Neutrophil (primary cell): ENCODE measurements around the gene SLC10A3.

Experiments
- H3K27ac ChIP-seq: fragments of 200-600 bp; sonication (generic); 2 replicates; pipeline ENCODE4 v1.5.1; 2016; ENCODE audit warnings: mild to moderate bottlenecking, moderate library complexity
- H3K27me3 ChIP-seq: fragments of 200-600 bp; sonication (generic); 2 replicates; pipeline ENCODE4 v1.6.0; 2016; ENCODE audit warnings: mild to moderate bottlenecking
- H3K36me3 ChIP-seq: fragments of 200-600 bp; sonication (generic); 2 replicates; pipeline ENCODE4 v1.5.1; 2017
- H3K4me1 ChIP-seq, 2 experiments: fragments of 200-600 bp in 1 of 2; sonication (generic) in 1 of 2; 1 replicate in 1 of 2; 2 replicates in 1 of 2; pipeline versions ENCODE4 v1.5.1 to v1.6.1; 2013 to 2016; ENCODE audit warnings: low read depth in 1 of 2, low read length in 1 of 2, mild to moderate bottlenecking in 1 of 2, moderate library complexity in 1 of 2; ENCODE audit not compliant: control insufficient read depth in 1 of 2, insufficient read depth in 1 of 2
- H3K4me3 ChIP-seq, 2 experiments: fragments of 200-600 bp in 1 of 2; sonication (generic) in 1 of 2; 1 replicate in 1 of 2; 2 replicates in 1 of 2; pipeline ENCODE4 v1.5.1; 2013 to 2016; ENCODE audit warnings: low read depth in 1 of 2, low read length in 1 of 2, mild to moderate bottlenecking in 1 of 2, moderate library complexity in 1 of 2
- H3K9me3 ChIP-seq: fragments of 200-600 bp; sonication (generic); 2 replicates; pipeline ENCODE4 v1.5.1; 2016
- CTCF ChIP-seq: fragments of 200-600 bp; sonication (generic); IDR thresholded peaks from 2 replicates; pipeline ENCODE4 v1.5.1; 2016; ENCODE audit warnings: antibody characterized with exemption

The SLC10A3 gene

GRCh38 chrX:154519389-154519788 is 29.0 kb upstream of the SLC10A3 start:
- no peaks in the 10 kb centered on the region for H3K36me3 ChIP-seq
- TF ChIP-seq CTCF, result no peak
- H3K4me1 ChIP-seq, result peaks cover 13 to 14% of the 10 kb centered on the region in 2 experiments
- no peaks in the 10 kb centered on the region for H3K27me3 ChIP-seq
- H3K27ac ChIP-seq, result no peak overlapping the region
- H3K4me3 ChIP-seq, result no peak overlapping the region
- no peaks in the 10 kb centered on the region for H3K9me3 ChIP-seq

DNA sequence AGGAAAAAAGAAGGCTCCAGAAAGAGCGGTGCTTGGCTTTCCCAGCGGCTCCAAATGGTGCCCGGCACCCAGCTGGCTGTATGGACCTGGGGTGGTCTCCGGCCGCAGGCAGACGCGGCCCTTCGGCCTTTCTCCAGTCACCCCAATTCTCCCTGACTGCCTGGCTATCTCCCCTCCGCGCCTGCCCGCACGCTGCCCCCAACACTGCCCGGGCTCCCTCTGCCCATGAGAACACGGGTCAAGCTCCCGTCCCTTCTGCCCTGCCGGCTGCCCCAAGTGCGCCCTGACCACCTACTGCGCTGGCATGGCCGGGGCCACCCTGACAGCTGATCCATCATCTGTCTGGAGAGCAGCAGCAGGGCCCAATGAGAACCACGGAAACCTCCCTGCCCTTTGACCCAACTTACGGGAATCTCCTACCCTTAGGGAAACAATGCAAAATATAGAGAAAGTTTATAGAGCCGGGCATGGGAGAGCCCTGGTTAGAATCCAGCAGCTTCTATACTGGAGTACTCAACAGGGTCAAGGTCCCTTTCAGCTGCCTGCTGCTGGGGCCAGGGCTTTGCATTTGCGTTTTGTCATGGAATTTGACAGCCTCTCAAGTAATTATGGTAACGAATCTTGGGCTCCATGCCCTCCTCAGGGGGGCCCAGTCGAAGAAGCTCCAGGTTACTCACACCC is 26.8 kb upstream of the SLC10A3 start:
- H3K9me3 ChIP-seq, result no peaks in the 10 kb centered on the region
- no peak for TF ChIP-seq CTCF
- H3K27ac ChIP-seq, result no peak overlapping the region
- H3K4me1 ChIP-seq, result peaks cover 13 to 14% of the 10 kb centered on the region in 2 experiments
- H3K27me3 ChIP-seq, result no peaks in the 10 kb centered on the region
- no peaks in the 10 kb centered on the region for H3K36me3 ChIP-seq
- no peak overlapping the region for H3K4me3 ChIP-seq

DNA sequence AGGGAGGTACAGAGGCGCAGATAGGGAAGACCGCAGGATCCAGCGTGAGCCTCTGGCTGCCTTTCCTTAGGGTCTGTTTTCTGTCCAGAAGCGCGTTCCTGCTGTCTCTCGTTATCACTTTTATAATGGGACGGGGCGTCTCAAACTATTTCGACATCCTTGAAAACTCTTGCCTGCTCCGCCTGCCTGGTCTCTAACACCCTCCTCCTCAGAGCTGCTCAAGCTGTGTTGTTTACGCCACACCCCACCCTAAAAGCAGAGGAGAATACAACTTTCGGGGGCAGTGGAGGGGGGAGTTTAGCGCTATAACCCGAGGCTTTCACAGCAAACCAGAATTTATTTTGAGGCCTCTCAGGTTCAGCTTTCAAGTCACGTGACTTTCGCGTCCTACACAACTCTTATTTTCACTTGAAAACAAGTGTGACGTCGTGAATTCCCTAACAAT is 26.2 kb upstream of the SLC10A3 start:
- H3K4me1 ChIP-seq, result peaks cover 13 to 14% of the 10 kb centered on the region in 2 experiments
- H3K9me3 ChIP-seq, result no peaks in the 10 kb centered on the region
- peak overlapping the region; percentile 89 for H3K27ac ChIP-seq
- no peaks in the 10 kb centered on the region for H3K36me3 ChIP-seq
- no peaks in the 10 kb centered on the region for H3K27me3 ChIP-seq
- TF ChIP-seq CTCF, result no peak
- H3K4me3 ChIP-seq, result peak overlapping the region; percentile 64 to 68

DNA sequence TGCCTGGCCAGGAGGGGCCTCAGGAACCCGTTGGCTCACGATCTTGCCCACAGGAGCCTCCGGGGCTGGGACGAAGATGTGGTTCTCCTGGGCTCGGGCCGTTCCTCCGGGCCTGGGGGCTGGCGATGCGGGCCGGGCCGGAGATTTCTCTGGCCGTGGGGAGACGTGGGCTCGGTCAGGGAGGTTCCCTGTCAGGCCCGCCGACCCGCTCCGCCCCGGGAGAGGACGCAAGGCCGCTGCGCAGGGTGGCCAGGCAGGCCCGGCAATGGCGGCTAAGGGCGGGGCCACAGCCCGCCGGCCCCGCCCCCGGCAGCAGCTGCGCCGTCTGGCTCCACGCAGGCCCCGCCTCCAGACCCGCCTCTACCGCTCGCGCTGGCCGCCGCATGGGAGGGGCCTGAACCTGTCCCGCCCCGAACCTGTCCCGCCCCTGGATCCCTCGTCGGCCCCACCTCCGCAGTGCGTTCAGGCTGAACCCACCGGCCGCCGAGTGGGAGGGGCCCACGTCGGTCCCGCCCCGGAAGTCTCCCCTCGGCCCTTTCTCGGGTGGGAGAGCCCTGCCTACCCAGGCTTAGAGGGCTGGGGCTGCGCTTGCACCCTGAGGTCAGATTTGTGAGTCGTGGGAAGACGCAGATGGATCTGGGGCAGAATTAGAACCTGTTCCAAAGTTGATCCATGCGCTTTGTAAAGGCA is 25.7 kb upstream of the SLC10A3 start, which contains the start of gene FAM3A:
Gene FAM3A (minus strand): TSS at position 267 of the 690 bp plus-strand sequence. CDS start 460 bp downstream, outside the sequence.
- peak; percentile 19 for TF ChIP-seq CTCF
- Histone ChIP-seq H3K27me3 (no peaks in the 10 kb centered on the region), H3K4me3 (peak within 1 kb of the TSS; percentile 64 to 68), H3K36me3 (no peaks in the 10 kb centered on the region), H3K4me1 (peaks cover 13 to 14% of the 10 kb centered on the region in 2 experiments), H3K27ac (peak within 1 kb of the TSS; percentile 89), H3K9me3 (no peaks in the 10 kb centered on the region)

GRCh38 chrX:154515090-154515965 is 24.9 kb upstream of the SLC10A3 start:
- peak overlapping the region; percentile 64 to 68 for H3K4me3 ChIP-seq
- H3K4me1 ChIP-seq, result peaks cover 13 to 14% of the 10 kb centered on the region in 2 experiments
- TF ChIP-seq CTCF, result no peak
- no peaks in the 10 kb centered on the region for H3K27me3 ChIP-seq
- H3K36me3 ChIP-seq, result no peaks in the 10 kb centered on the region
- peak overlapping the region; percentile 89 for H3K27ac ChIP-seq
- no peaks in the 10 kb centered on the region for H3K9me3 ChIP-seq
